ENCODE measurements around the gene MBOAT2.

GRCh38 chr2:9017411-9017810, 13.9 kb upstream of the MBOAT2 start:
- no peak for TF ChIP-seq POLR2A (IDR thresholded peaks at IDR 0.05)
- no peak for TF ChIP-seq CTCF (IDR thresholded peaks at IDR 0.05)
